Stimulated activated CD4-positive, alpha-beta T cell treated with anti-CD3 and anti-CD28 coated beads, Interleukin-4, amount 100 ng/mL, for 1 hour (primary cell): ENCODE data around the gene KCNJ1.

Source experiments
- DNase-seq: peaks from one replicate; pipeline ENCODE4 v3.0.0-alpha.2; 2020

The KCNJ1 gene

GRCh38 chr11:128881221-128881620 is 14.1 kb upstream of the KCNJ1 start:
- no peak for DNase-seq

- no peak for DNase-seq
Measured at GRCh38 chr11:128879817-128880216, 12.7 kb upstream of the KCNJ1 start.

GRCh38 chr11:128878455-128878854 is 11.4 kb upstream of the KCNJ1 start:
- DNase-seq, result no peak

- DNase-seq, result no peak
Measured at GRCh38 chr11:128877726-128878125, 10.6 kb upstream of the KCNJ1 start.

GRCh38 chr11:128876133-128876650 is 9.1 kb upstream of the KCNJ1 start:
- DNase-seq, result no peak

GRCh38 chr11:128874427-128874826 is 7.3 kb upstream of the KCNJ1 start:
- no peak for DNase-seq

GRCh38 chr11:128872594-128872993 is 5.5 kb upstream of the KCNJ1 start:
- DNase-seq, result no peak

- DNase-seq, result no peak
Measured at GRCh38 chr11:128872094-128872493, 5.0 kb upstream of the KCNJ1 start.

GRCh38 chr11:128871168-128871610 is 4.1 kb upstream of the KCNJ1 start:
- no peak for DNase-seq

GRCh38 chr11:128868841-128869671 is 2.0 kb upstream of the KCNJ1 start:
- DNase-seq, result no peak

- DNase-seq, result no peak
Measured at GRCh38 chr11:128865490-128865889, 1.6 kb downstream of the KCNJ1 start.

GRCh38 chr11:128862908-128863660 is 4.0 kb downstream of the KCNJ1 start:
- DNase-seq, result no peak

GRCh38 chr11:128862406-128862805 is 4.7 kb downstream of the KCNJ1 start:
- no peak for DNase-seq

- DNase-seq, result no peak
Measured at GRCh38 chr11:128860571-128861361, 6.3 kb downstream of the KCNJ1 start.

GRCh38 chr11:128859563-128860441 is 7.3 kb downstream of the KCNJ1 start:
- peak; percentile 73 for DNase-seq

GRCh38 chr11:128857341-128857740 is 9.8 kb downstream of the KCNJ1 start:
- no peak for DNase-seq

- no peak for DNase-seq
Measured at GRCh38 chr11:128856241-128856640, 10.9 kb downstream of the KCNJ1 start.

GRCh38 chr11:128854841-128855240 is 12.3 kb downstream of the KCNJ1 start:
- DNase-seq, result no peak

- no peak for DNase-seq
Measured at GRCh38 chr11:128853559-128853958, 13.5 kb downstream of the KCNJ1 start.

- no peak for DNase-seq
Measured at GRCh38 chr11:128852327-128853023, 14.6 kb downstream of the KCNJ1 start.

GRCh38 chr11:128848815-128849455 is 18.2 kb downstream of the KCNJ1 start:
- peak; percentile 70 for DNase-seq
